ENCODE measurements around the gene ZNF764.
A peak's percentile ranks its signal among the peaks of the same experiment; 100 is the strongest.

The ZNF764 gene

GRCh38 chr16:30557707-30557956 lies 542 bp downstream of the ZNF764 start:
- Histone ChIP-seq H3K36me3 (ENCODE audit: low read length) (no peaks in the 10 kb centered on the region), H3K27ac (ENCODE audit: low read depth, low read length) (peak overlapping the region; percentile 74), H3F3A (ENCODE audit: insufficient read depth) (peaks cover 5% of the 10 kb centered on the region; the same call in 1 of the 2 replicates), H3K9me3 (ENCODE audit: insufficient read depth, low read length) (no peaks in the 10 kb centered on the region), H4K20me1 (ENCODE audit: low read depth, low read length) (no peaks in the 10 kb centered on the region), H3K79me2 (ENCODE audit: insufficient read depth, low read length) (peaks cover 15% of the 10 kb centered on the region; the same call in 1 of the 2 replicates), H2AFZ (ENCODE audit: low read depth, low read length, severe bottlenecking) (peak overlapping the region; percentile 69), H3K27me3 (ENCODE audit: low read length) (no peaks in the 10 kb centered on the region), H3K4me2 (ENCODE audit: low read depth, low read length, poor library complexity, severe bottlenecking) (peak overlapping the region; percentile 76), H3K9ac (ENCODE audit: low read length) (peak overlapping the region; percentile 93), H3K9me2 (replicated peaks; ENCODE audit: insufficient read depth, low read length) (no peaks in the 10 kb centered on the region), H3K4me3 (ENCODE audit: insufficient read depth, low read length, poor library complexity, severe bottlenecking) (peak overlapping the region; percentile 74)
- TF ChIP-seq EZH2phosphoT487 (conservative IDR thresholded peaks at IDR 0.05; ENCODE audit: low read length), result no peak
- TF ChIP-seq CTCF (IDR thresholded peaks at IDR 0.05; ENCODE audit: insufficient read depth, low read length, poor library complexity, severe bottlenecking), result no peak

- Histone ChIP-seq H3K4me2 (ENCODE audit: low read depth, low read length, poor library complexity, severe bottlenecking) (no peak overlapping the region), H3K9me3 (ENCODE audit: insufficient read depth, low read length) (no peaks in the 10 kb centered on the region), H3K79me2 (ENCODE audit: insufficient read depth, low read length) (peaks cover 15% of the 10 kb centered on the region; the same call in 1 of the 2 replicates), H3K9ac (ENCODE audit: low read length) (no peak overlapping the region), H3K27me3 (ENCODE audit: low read length) (no peaks in the 10 kb centered on the region), H3K4me3 (ENCODE audit: insufficient read depth, low read length, poor library complexity, severe bottlenecking) (no peak overlapping the region), H3K36me3 (ENCODE audit: low read length) (no peaks in the 10 kb centered on the region), H3K9me2 (replicated peaks; ENCODE audit: insufficient read depth, low read length) (no peaks in the 10 kb centered on the region), H3K27ac (ENCODE audit: low read depth, low read length) (no peak overlapping the region), H2AFZ (ENCODE audit: low read depth, low read length, severe bottlenecking) (no peak overlapping the region), H4K20me1 (ENCODE audit: low read depth, low read length) (no peaks in the 10 kb centered on the region), H3F3A (ENCODE audit: insufficient read depth) (peaks cover 5% of the 10 kb centered on the region; the same call in 1 of the 2 replicates)
- TF ChIP-seq EZH2phosphoT487 (conservative IDR thresholded peaks at IDR 0.05; ENCODE audit: low read length) (no peak), CTCF (IDR thresholded peaks at IDR 0.05; ENCODE audit: insufficient read depth, low read length, poor library complexity, severe bottlenecking) (no peak)
These were observed 2.1 kb downstream of the ZNF764 start for GRCh38 chr16:30556125-30556473.

GRCh38 chr16:30555315-30556124 lies 2.7 kb downstream of the ZNF764 start:
- no peaks in the 10 kb centered on the region for H4K20me1 ChIP-seq (ENCODE audit: low read depth, low read length)
- H3K9ac ChIP-seq (ENCODE audit: low read length), result no peak overlapping the region
- no peaks in the 10 kb centered on the region for H3K36me3 ChIP-seq (ENCODE audit: low read length)
- no peak overlapping the region for H3K4me2 ChIP-seq (ENCODE audit: low read depth, low read length, poor library complexity, severe bottlenecking)
- no peak overlapping the region for H3K27ac ChIP-seq (ENCODE audit: low read depth, low read length)
- no peak overlapping the region for H2AFZ ChIP-seq (ENCODE audit: low read depth, low read length, severe bottlenecking)
- no peaks in the 10 kb centered on the region for H3K9me3 ChIP-seq (ENCODE audit: insufficient read depth, low read length)
- no peaks in the 10 kb centered on the region for H3K9me2 ChIP-seq (replicated peaks; ENCODE audit: insufficient read depth, low read length)
- no peak overlapping the region for H3K4me3 ChIP-seq (ENCODE audit: insufficient read depth, low read length, poor library complexity, severe bottlenecking)
- peaks cover 5% of the 10 kb centered on the region; the same call in 1 of the 2 replicates for H3F3A ChIP-seq (ENCODE audit: insufficient read depth)
- H3K27me3 ChIP-seq (ENCODE audit: low read length), result no peaks in the 10 kb centered on the region
- H3K79me2 ChIP-seq (ENCODE audit: insufficient read depth, low read length), result peaks cover 15% of the 10 kb centered on the region; the same call in 1 of the 2 replicates
- TF ChIP-seq EZH2phosphoT487 (conservative IDR thresholded peaks at IDR 0.05; ENCODE audit: low read length), result no peak
- no peak for TF ChIP-seq CTCF (IDR thresholded peaks at IDR 0.05; ENCODE audit: insufficient read depth, low read length, poor library complexity, severe bottlenecking)
